VCaP (cell line): ENCODE results near the gene NEK9.

ENCODE experiments used
- H3K27ac ChIP-seq: fragments of 450-650 bp; 2 replicates; pipeline ENCODE4 v1.5.1; 2017
- CTCF ChIP-seq: fragments of 450-650 bp; conservative IDR thresholded peaks from 2 replicates; pipeline ENCODE4 v1.5.1; 2017; ENCODE audit warnings: mild to moderate bottlenecking, moderate library complexity

The NEK9 gene

GRCh38 chr14:75142494-75142893, 15.6 kb upstream of the NEK9 start:
- peak overlapping the region; percentile 40 for H3K27ac ChIP-seq

GRCh38 chr14:75141967-75142366, 15.1 kb upstream of the NEK9 start:
- H3K27ac ChIP-seq, result peak overlapping the region; percentile 40
- TF ChIP-seq CTCF, result peak; percentile 61

More at GRCh38 chr14:75142494-75142893, 15.6 kb upstream of the NEK9 start:
- no peak for TF ChIP-seq CTCF

GRCh38 chr14:75141062-75141461, 14.2 kb upstream of the NEK9 start:
- H3K27ac ChIP-seq, result no peak overlapping the region
- TF ChIP-seq CTCF, result no peak

- H3K27ac ChIP-seq, result no peak overlapping the region
- no peak for TF ChIP-seq CTCF
Measured at GRCh38 chr14:75140620-75141019, 13.8 kb upstream of the NEK9 start.

GRCh38 chr14:75139185-75139584, 12.3 kb upstream of the NEK9 start:
- H3K27ac ChIP-seq, result no peak overlapping the region
- no peak for TF ChIP-seq CTCF

GRCh38 chr14:75138492-75138891, 11.6 kb upstream of the NEK9 start:
- no peak overlapping the region for H3K27ac ChIP-seq
- no peak for TF ChIP-seq CTCF

- no peak for TF ChIP-seq CTCF
- no peak overlapping the region for H3K27ac ChIP-seq
Measured at GRCh38 chr14:75134644-75135043, 7.8 kb upstream of the NEK9 start.

- TF ChIP-seq CTCF, result no peak
- no peak overlapping the region for H3K27ac ChIP-seq
Measured at GRCh38 chr14:75133597-75133996, 6.7 kb upstream of the NEK9 start.
